Hippocampal formation (tissue), 2 donors: Measurements from ENCODE around the gene GAB2.

Source experiments
- DNase-seq, 2 donors: peaks; one replicate each; lab custom pipeline; 2025; lab: John Stamatoyannopoulos, UW

The GAB2 gene

GRCh38 chr11:78400702-78401101 lies 16.9 kb downstream of the GAB2 start:
- DNase-seq: no peak

- DNase-seq: no peak
Measured at GRCh38 chr11:78400116-78400515, 17.5 kb downstream of the GAB2 start.

GRCh38 chr11:78399136-78399535 lies 18.5 kb downstream of the GAB2 start:
- DNase-seq: no peak

- no peak for DNase-seq
Measured at GRCh38 chr11:78398715-78399114, 18.9 kb downstream of the GAB2 start.

- DNase-seq: no peak
Measured at GRCh38 chr11:78397398-78397797, 20.2 kb downstream of the GAB2 start.

GRCh38 chr11:78395597-78395996 lies 22.0 kb downstream of the GAB2 start:
- no peak for DNase-seq

- no peak for DNase-seq
Measured at GRCh38 chr11:78392854-78393253, 24.8 kb downstream of the GAB2 start.

- no peak for DNase-seq
Measured at GRCh38 chr11:78391424-78391823, 26.2 kb downstream of the GAB2 start.

GRCh38 chr11:78390809-78391208 lies 26.8 kb downstream of the GAB2 start:
- DNase-seq: no peak

- no peak for DNase-seq
Measured at GRCh38 chr11:78386215-78386941, 31.2 kb downstream of the GAB2 start.

- no peak for DNase-seq
Measured at GRCh38 chr11:78385205-78385604, 32.4 kb downstream of the GAB2 start.

GRCh38 chr11:78384231-78384630 lies 33.4 kb downstream of the GAB2 start:
- peak in 1 of 2 donors; percentile 8 for DNase-seq

- no peak for DNase-seq
Measured at GRCh38 chr11:78381865-78382264, 35.8 kb downstream of the GAB2 start.

- DNase-seq: no peak
Measured at GRCh38 chr11:78380615-78381051, 37.0 kb downstream of the GAB2 start.

- no peak for DNase-seq
Measured at GRCh38 chr11:78379039-78379670, 38.5 kb downstream of the GAB2 start.

- no peak for DNase-seq
Measured at GRCh38 chr11:78377625-78378418, 39.8 kb downstream of the GAB2 start.

GRCh38 chr11:78376858-78377257 lies 40.8 kb downstream of the GAB2 start:
- no peak for DNase-seq

- DNase-seq: no peak
Measured at GRCh38 chr11:78374917-78375316, 42.7 kb downstream of the GAB2 start.

GRCh38 chr11:78373689-78374088 lies 43.9 kb downstream of the GAB2 start:
- no peak for DNase-seq

- DNase-seq: no peak
Measured at GRCh38 chr11:78372114-78372768, 45.4 kb downstream of the GAB2 start.

- no peak for DNase-seq
Measured at GRCh38 chr11:78371221-78371891, 46.3 kb downstream of the GAB2 start.
